Measurements from ENCODE around the gene CLCN3.

DNA sequence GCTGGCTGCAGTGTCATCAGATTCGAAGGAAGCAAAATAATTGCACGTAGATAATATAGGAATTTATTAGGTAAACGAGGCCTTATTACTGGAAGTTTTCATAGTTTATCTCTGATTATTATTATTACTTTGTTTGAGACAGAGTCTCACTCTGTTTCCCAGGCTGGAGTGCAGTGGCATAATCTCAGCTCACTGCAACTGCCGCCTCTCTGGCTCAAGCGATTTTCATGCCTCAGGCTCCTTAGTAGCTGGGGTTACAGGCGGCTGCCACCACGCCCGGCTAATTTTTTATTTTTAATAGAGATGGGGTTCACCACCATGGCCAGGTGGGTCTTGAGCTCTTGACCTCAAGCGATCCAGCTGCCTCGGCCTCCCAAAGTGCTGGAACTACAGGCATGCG, 12.5 kb downstream of the CLCN3 start:
- TF ChIP-seq HDAC6 (IDR thresholded peaks at IDR 0.05; ENCODE audit: low read depth, low read length) (no peak), POLR2A (conservative IDR thresholded peaks at IDR 0.05) (no peak), CTCF (IDR thresholded peaks at IDR 0.05 in 2 of 3, conservative IDR thresholded peaks at IDR 0.05 in 1 of 3; ENCODE audit: insufficient read depth in 2 of 3, low read depth in 1 of 3, low read length in 3 of 3) (no peak), CHAMP1 (IDR thresholded peaks at IDR 0.05) (no peak), ZNF24 (IDR thresholded peaks at IDR 0.05) (no peak), JUN (IDR thresholded peaks at IDR 0.05; ENCODE audit: borderline replicate concordance, low read depth, low read length) (no peak), JUN (CRISPR knock-in tag; IDR thresholded peaks at IDR 0.05; ENCODE audit: borderline replicate concordance) (no peak), BRCA1 (IDR thresholded peaks at IDR 0.05) (no peak), BRCA1 (CRISPR knock-in tag; IDR thresholded peaks at IDR 0.05) (no peak), ZNF695 (CRISPR knock-in tag; IDR thresholded peaks at IDR 0.05) (no peak)
- TF ChIP-seq, protein P1, sequence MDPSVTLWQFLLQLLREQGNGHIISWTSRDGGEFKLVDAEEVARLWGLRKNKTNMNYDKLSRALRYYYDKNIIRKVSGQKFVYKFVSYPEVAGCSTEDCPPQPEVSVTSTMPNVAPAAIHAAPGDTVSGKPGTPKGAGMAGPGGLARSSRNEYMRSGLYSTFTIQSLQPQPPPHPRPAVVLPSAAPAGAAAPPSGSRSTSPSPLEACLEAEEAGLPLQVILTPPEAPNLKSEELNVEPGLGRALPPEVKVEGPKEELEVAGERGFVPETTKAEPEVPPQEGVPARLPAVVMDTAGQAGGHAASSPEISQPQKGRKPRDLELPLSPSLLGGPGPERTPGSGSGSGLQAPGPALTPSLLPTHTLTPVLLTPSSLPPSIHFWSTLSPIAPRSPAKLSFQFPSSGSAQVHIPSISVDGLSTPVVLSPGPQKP (CRISPR knock-in tag; IDR thresholded peaks at IDR 0.05) = no peak

Measured in K562 (cell line).